Esophagus muscularis mucosa (tissue), 4 donors: Measurements from ENCODE around the gene NREP. TPM values are rescaled to one million over a fixed set of nuclear protein-coding genes. Genes with fewer than 3 reads are reported as not detected.

Experiments used
- DNase-seq: peaks from one replicate; pipeline ENCODE4 v3.0.0-alpha.2; 2017; ENCODE audit errors: extremely low spot score
- H3K27ac ChIP-seq, 4 donors: fragments of 200-600 bp; sonication (generic); replicated peaks in 1 of 4; 1 replicate in 3 of 4; 2 replicates in 1 of 4; pipeline ENCODE4 v1.5.1; 2016 to 2019; ENCODE audit warnings: mild to moderate bottlenecking in 1 of 4
- H3K27me3 ChIP-seq, 4 donors: fragments of 200-600 bp; sonication (generic); one replicate each; pipeline versions ENCODE4 v1.5.1 to v1.6.0; 2016 to 2019
- H3K36me3 ChIP-seq, 4 donors: fragments of 200-600 bp; sonication (generic); one replicate each; pipeline ENCODE4 v1.5.1; 2016 to 2019
- H3K4me1 ChIP-seq, 4 donors: fragments of 200-600 bp; sonication (generic); one replicate each; pipeline ENCODE4 v1.5.1; 2016 to 2019
- H3K4me3 ChIP-seq, 4 donors: fragments of 200-600 bp; sonication (generic); 1 replicate in 2 of 4; 2 replicates in 2 of 4; pipeline ENCODE4 v1.5.1; 2016 to 2019; ENCODE audit warnings: mild to moderate bottlenecking in 4 of 4, moderate library complexity in 1 of 4
- H3K9me3 ChIP-seq, 4 donors: fragments of 200-600 bp; sonication (generic); 1 replicate in 3 of 4; 2 replicates in 1 of 4; pipeline ENCODE4 v1.5.1; 2016 to 2019
- CTCF ChIP-seq, 3 experiments: fragments of 200-600 bp in 2 of 3; fragments of 450-650 bp in 1 of 3; sonication (generic) in 2 of 3; IDR thresholded peaks; one replicate each; pipeline ENCODE4 v1.5.1; 2017 to 2019; ENCODE audit warnings: antibody characterized with exemption in 3 of 3, mild to moderate bottlenecking in 2 of 3, moderate library complexity in 1 of 3
- EP300 ChIP-seq: sonication (generic); formaldehyde crosslinking; IDR thresholded peaks from one replicate; pipeline ENCODE4 v1.6.1; 2017; ENCODE audit warnings: antibody characterized with exemption
- POLR2A ChIP-seq: fragments of 450-650 bp; IDR thresholded peaks from one replicate; pipeline ENCODE4 v1.6.1; 2017; ENCODE audit warnings: antibody characterized with exemption, moderate library complexity, mild to moderate bottlenecking, low read depth
- POLR2AphosphoS5 ChIP-seq, 2 donors: sonication (generic); formaldehyde crosslinking; IDR thresholded peaks; one replicate each; pipeline ENCODE4 v1.6.1; 2017; ENCODE audit warnings: antibody characterized with exemption in 2 of 2
- WGBS: methylation state at CpG from one replicate; pipeline ENCODE4 v1.1.5; 2018; 5-methylcytosine and 5-hydroxymethylcytosine counted together
- intact Hi-C: fragments of 100-400 bp; cut with DNase I; formaldehyde crosslinking; loops from one replicate; pipeline ENCODE4 v1.15.1; 2023
- total RNA-seq, 4 donors: library from RNA; depleted of rRNA; stranded (reverse); fragments of >200 nt; gene quantifications; one replicate each; pipeline versions ENCODE4 v1.1.0 to v1.2.1, GENCODE V29; 2016

Gene NREP
- total RNA-seq, 4 donors from 2014 or later: 6.0 to 19.8 (median 10.5) TPM

GRCh38 chr5:111779260-111779921 is 22.4 kb upstream of the NREP start:
- no peak overlapping the region for H3K4me3 ChIP-seq
- no peaks in the 10 kb centered on the region for H3K36me3 ChIP-seq
- intact Hi-C loops: no loop called here
- H3K27me3 ChIP-seq: no peaks in the 10 kb centered on the region
- DNase-seq: no peak
- H3K4me1 ChIP-seq: peaks cover 5 to 21% (median 14%) of the 10 kb centered on the region in 4 donors
- 83% methylated on average over 3 of the region's 3 CpGs for WGBS
- no peak overlapping the region for H3K27ac ChIP-seq
- H3K9me3 ChIP-seq: no peaks in the 10 kb centered on the region
- TF ChIP-seq POLR2A (no peak), POLR2AphosphoS5 (IDR thresholded peaks at IDR 0.05) (no peak), CTCF (IDR thresholded peaks at IDR 0.05) (no peak), EP300 (no peak)

- Histone ChIP-seq H3K4me1 (peaks cover 7 to 28% (median 19%) of the 10 kb centered on the region in 4 donors), H3K27ac (no peak overlapping the region), H3K27me3 (no peaks in the 10 kb centered on the region), H3K36me3 (no peaks in the 10 kb centered on the region), H3K9me3 (no peaks in the 10 kb centered on the region), H3K4me3 (no peak overlapping the region)
- DNase-seq: no peak
- TF ChIP-seq POLR2AphosphoS5 (IDR thresholded peaks at IDR 0.05) (no peak), POLR2A (no peak), CTCF (IDR thresholded peaks at IDR 0.05) (no peak)
- whole genome bisulfite sequencing: 80% methylated on average over 6 of the region's 6 CpGs
- intact Hi-C loops: no loop called here
Measured at GRCh38 chr5:111776913-111777781, 20.2 kb upstream of the NREP start.

- peak overlapping the region in 3 of 4 donors; percentile 22 to 64 (median 56) for H3K27ac ChIP-seq
- 60% methylated on average over 2 of the region's 2 CpGs for WGBS
- intact Hi-C loops: no loop called here
Measured at GRCh38 chr5:111775224-111775623, 18.2 kb upstream of the NREP start.

GRCh38 chr5:111774525-111774924 is 17.5 kb upstream of the NREP start:
- intact Hi-C loops: no loop called here

More at GRCh38 chr5:111775224-111775623, 18.2 kb upstream of the NREP start:
- Histone ChIP-seq H3K9me3 (no peaks in the 10 kb centered on the region), H3K4me1 (peaks cover 7 to 27% (median 19%) of the 10 kb centered on the region in 4 donors), H3K4me3 (no peak overlapping the region), H3K36me3 (no peaks in the 10 kb centered on the region), H3K27me3 (no peaks in the 10 kb centered on the region)
- DNase-seq: no peak
- no peak for TF ChIP-seq CTCF (IDR thresholded peaks at IDR 0.05)
- peak in 1 of 2 donors; percentile 13 for TF ChIP-seq POLR2AphosphoS5 (IDR thresholded peaks at IDR 0.05)

GRCh38 chr5:111772456-111773122 is 15.6 kb upstream of the NREP start:
- Histone ChIP-seq H3K9me3 (no peaks in the 10 kb centered on the region), H3K4me3 (no peak overlapping the region), H3K27me3 (no peaks in the 10 kb centered on the region), H3K36me3 (no peaks in the 10 kb centered on the region), H3K27ac (no peak overlapping the region), H3K4me1 (peaks cover 7 to 20% (median 17%) of the 10 kb centered on the region in 4 donors)
- DNase-seq: no peak
- WGBS: 75% methylated on average over 6 of the region's 6 CpGs
- intact Hi-C loops: no loop called here
- TF ChIP-seq EP300 (no peak), POLR2A (no peak), CTCF (IDR thresholded peaks at IDR 0.05) (no peak), POLR2AphosphoS5 (IDR thresholded peaks at IDR 0.05) (no peak)

More at GRCh38 chr5:111774525-111774924, 17.5 kb upstream of the NREP start:
- Histone ChIP-seq H3K27ac (peak overlapping the region in 3 of 4 donors; percentile 22 to 64 (median 56)), H3K27me3 (no peaks in the 10 kb centered on the region), H3K4me3 (no peak overlapping the region), H3K4me1 (peaks cover 7 to 20% (median 17%) of the 10 kb centered on the region in 4 donors), H3K36me3 (no peaks in the 10 kb centered on the region), H3K9me3 (no peaks in the 10 kb centered on the region)
- no peak for DNase-seq
- 18% methylated on average over 4 of the region's 4 CpGs for WGBS
- TF ChIP-seq POLR2A: no peak
- TF ChIP-seq POLR2AphosphoS5 (IDR thresholded peaks at IDR 0.05): peak in 1 of 2 donors; percentile 26
